ENCODE measurements around the gene OR10G3.

DNA sequence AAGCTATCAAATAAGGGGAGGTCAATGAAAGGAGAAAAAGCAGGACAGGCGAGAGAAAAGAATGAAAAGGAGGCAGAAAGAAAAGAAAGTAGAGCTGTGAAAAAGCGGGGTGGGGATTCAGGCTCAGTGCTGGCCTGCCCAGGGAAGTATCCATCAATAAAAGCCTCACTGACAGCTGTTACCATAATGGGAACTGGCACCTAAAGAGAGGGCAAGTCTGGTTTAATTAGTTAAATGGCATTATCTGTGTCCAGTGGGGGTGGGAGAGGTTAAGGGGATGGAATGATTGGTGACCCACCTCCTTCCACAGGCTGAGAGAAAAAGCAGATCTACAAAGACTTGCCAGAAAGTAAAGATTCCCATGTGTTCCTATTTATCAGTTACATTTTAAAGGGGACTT is 61.2 kb downstream of the OR10G3 start:
- TF ChIP-seq CTCF (IDR thresholded peaks at IDR 0.05) (no peak), ZFX (IDR thresholded peaks at IDR 0.05; ENCODE audit: borderline replicate concordance) (no peak)

Measured in 22Rv1 (cell line).